HUES64 (cell line): ENCODE measurements around the gene EFS.
"Not testable (repeated sequence)": the region's sequence is repeated elsewhere in the genome, so short reads cannot be mapped to it uniquely, and the experiment has no call there.

Source experiments
- H3K27ac ChIP-seq: 2 replicates; pipeline ENCODE4 v1.7.0; 2013; ENCODE audit warnings: low read depth, low read length, inconsistent platforms
- H3K27me3 ChIP-seq: 2 replicates; pipeline ENCODE4 v1.6.1; 2013; ENCODE audit warnings: mild to moderate bottlenecking, low read length; ENCODE audit not compliant: insufficient read depth
- H3K36me3 ChIP-seq: 2 replicates; pipeline ENCODE4 v1.6.1; 2013; ENCODE audit warnings: mild to moderate bottlenecking, low read length; ENCODE audit not compliant: insufficient read depth
- H3K4me1 ChIP-seq: 2 replicates; pipeline ENCODE4 v1.6.1; 2013; ENCODE audit warnings: mild to moderate bottlenecking, low read length, moderate library complexity; ENCODE audit not compliant: insufficient read depth
- H3K4me3 ChIP-seq: 2 replicates; pipeline ENCODE4 v1.5.1; 2013; ENCODE audit warnings: mild to moderate bottlenecking, low read length, moderate library complexity
- H3K9ac ChIP-seq: 2 replicates; pipeline ENCODE4 v1.6.1; 2013; ENCODE audit warnings: mild to moderate bottlenecking, low read depth, low read length
- H3K9me3 ChIP-seq: 2 replicates; pipeline ENCODE4 v1.6.1; 2013; ENCODE audit warnings: low read depth, low read length; ENCODE audit not compliant: insufficient read depth
- WGBS: fragments of 150-250, 120-280 bp; methylation state at CpG from one replicate; pipeline ENCODE4 v1.1.7; 2013; ENCODE audit warnings: missing lambda C conversion rate; 5-methylcytosine and 5-hydroxymethylcytosine counted together

The EFS gene

GRCh38 chr14:23406244-23406643, 41.3 kb upstream of the EFS start:
- Histone ChIP-seq H3K9ac (no peak overlapping the region), H3K36me3 (no peaks in the 10 kb centered on the region), H3K4me1 (no peaks in the 10 kb centered on the region), H3K4me3 (no peak overlapping the region), H3K27ac (no peak overlapping the region), H3K9me3 (no peaks in the 10 kb centered on the region), H3K27me3 (0 out of 2 replicates have a peak, but pooled peaks cover 3% of the 10 kb centered on the region)
- 61% methylated on average over 4 of the region's 4 CpGs for WGBS

GRCh38 chr14:23405516-23406025, 40.6 kb upstream of the EFS start:
- no peaks in the 10 kb centered on the region for H3K36me3 ChIP-seq
- no peaks in the 10 kb centered on the region for H3K9me3 ChIP-seq
- H3K27me3 ChIP-seq, result 0 out of 2 replicates have a peak, but pooled peaks cover 3% of the 10 kb centered on the region
- H3K4me3 ChIP-seq, result no peak overlapping the region
- H3K9ac ChIP-seq, result no peak overlapping the region
- H3K4me1 ChIP-seq, result no peaks in the 10 kb centered on the region
- 94% methylated on average over 13 of the region's 13 CpGs for WGBS
- no peak overlapping the region for H3K27ac ChIP-seq

- H3K36me3 ChIP-seq, result no peaks in the 10 kb centered on the region
- 0 out of 2 replicates have a peak, but pooled peaks cover 3% of the 10 kb centered on the region for H3K27me3 ChIP-seq
- H3K4me3 ChIP-seq, result no peak overlapping the region
- WGBS, result 90% methylated on average over 10 of the region's 10 CpGs
- no peak overlapping the region for H3K27ac ChIP-seq
- no peak overlapping the region for H3K9ac ChIP-seq
- H3K9me3 ChIP-seq, result no peaks in the 10 kb centered on the region
- no peaks in the 10 kb centered on the region for H3K4me1 ChIP-seq
Measured at GRCh38 chr14:23405096-23405495, 40.1 kb upstream of the EFS start.

GRCh38 chr14:23404331-23404900, 39.4 kb upstream of the EFS start:
- Histone ChIP-seq H3K9ac (no peak overlapping the region), H3K27ac (no peak overlapping the region), H3K9me3 (no peaks in the 10 kb centered on the region), H3K4me3 (no peak overlapping the region), H3K27me3 (0 out of 2 replicates have a peak, but pooled peaks cover 3% of the 10 kb centered on the region), H3K4me1 (no peaks in the 10 kb centered on the region), H3K36me3 (no peaks in the 10 kb centered on the region)
- 88% methylated on average over 14 of the region's 14 CpGs for WGBS

- H3K27ac ChIP-seq, result no peak overlapping the region
- H3K27me3 ChIP-seq, result 0 out of 2 replicates have a peak, but pooled peaks cover 3% of the 10 kb centered on the region
- H3K36me3 ChIP-seq, result no peaks in the 10 kb centered on the region
- H3K9ac ChIP-seq, result no peak overlapping the region
- H3K9me3 ChIP-seq, result no peaks in the 10 kb centered on the region
- H3K4me1 ChIP-seq, result no peaks in the 10 kb centered on the region
- H3K4me3 ChIP-seq, result no peak overlapping the region
- WGBS, result 91% methylated on average over 4 of the region's 4 CpGs
Measured at GRCh38 chr14:23403908-23404307, 38.9 kb upstream of the EFS start.

- no peaks in the 10 kb centered on the region for H3K36me3 ChIP-seq
- WGBS, result 77% methylated on average over 7 of the region's 7 CpGs
- no peaks in the 10 kb centered on the region for H3K4me1 ChIP-seq
Measured at GRCh38 chr14:23403139-23403438, 38.1 kb upstream of the EFS start.

GRCh38 chr14:23402296-23403138, 37.5 kb upstream of the EFS start:
- Histone ChIP-seq H3K4me3 (no peak overlapping the region), H3K4me1 (no peaks in the 10 kb centered on the region), H3K9me3 (no peaks in the 10 kb centered on the region), H3K9ac (no peak overlapping the region), H3K27me3 (0 out of 2 replicates have a peak, but pooled peaks cover 3% of the 10 kb centered on the region), H3K27ac (no peak overlapping the region), H3K36me3 (no peaks in the 10 kb centered on the region)
- 71% methylated on average over 25 of the region's 25 CpGs for WGBS

More at GRCh38 chr14:23403139-23403438, 38.1 kb upstream of the EFS start:
- no peak overlapping the region for H3K4me3 ChIP-seq
- H3K27me3 ChIP-seq, result 0 out of 2 replicates have a peak, but pooled peaks cover 3% of the 10 kb centered on the region
- no peak overlapping the region for H3K9ac ChIP-seq
- H3K27ac ChIP-seq, result no peak overlapping the region
- no peaks in the 10 kb centered on the region for H3K9me3 ChIP-seq

GRCh38 chr14:23401291-23401690, 36.3 kb upstream of the EFS start:
- H3K27me3 ChIP-seq, result 0 out of 2 replicates have a peak, but pooled peaks cover 3% of the 10 kb centered on the region
- no peak overlapping the region for H3K9ac ChIP-seq
- no peaks in the 10 kb centered on the region for H3K9me3 ChIP-seq
- H3K27ac ChIP-seq, result no peak overlapping the region
- WGBS, result 92% methylated on average over 4 of the region's 4 CpGs
- H3K36me3 ChIP-seq, result no peaks in the 10 kb centered on the region
- H3K4me3 ChIP-seq, result no peak overlapping the region
- H3K4me1 ChIP-seq, result no peaks in the 10 kb centered on the region

GRCh38 chr14:23400496-23401149, 35.7 kb upstream of the EFS start:
- not testable (repeated sequence) for H3K27ac ChIP-seq, H3K36me3 ChIP-seq
- 95% methylated on average over 16 of the region's 16 CpGs for WGBS

GRCh38 chr14:23399591-23399990, 34.6 kb upstream of the EFS start:
- 90% methylated on average over 6 of the region's 6 CpGs for WGBS
- Histone ChIP-seq H3K4me3 (no peak overlapping the region), H3K9me3 (no peaks in the 10 kb centered on the region), H3K36me3 (no peaks in the 10 kb centered on the region), H3K27me3 (0 out of 2 replicates have a peak, but pooled peaks cover 3% of the 10 kb centered on the region), H3K4me1 (no peaks in the 10 kb centered on the region), H3K27ac (no peak overlapping the region), H3K9ac (no peak overlapping the region)

More at GRCh38 chr14:23400496-23401149, 35.7 kb upstream of the EFS start:
- not testable (repeated sequence) for H3K9ac ChIP-seq, H3K27me3 ChIP-seq, H3K9me3 ChIP-seq, H3K4me3 ChIP-seq, H3K4me1 ChIP-seq

GRCh38 chr14:23399136-23399535, 34.2 kb upstream of the EFS start:
- H3K36me3 ChIP-seq, result no peaks in the 10 kb centered on the region
- WGBS, result 93% methylated on average over 3 of the region's 3 CpGs
- H3K4me1 ChIP-seq, result no peaks in the 10 kb centered on the region
- 0 out of 2 replicates have a peak, but pooled peaks cover 3% of the 10 kb centered on the region for H3K27me3 ChIP-seq
- no peak overlapping the region for H3K4me3 ChIP-seq
- no peak overlapping the region for H3K27ac ChIP-seq
- no peaks in the 10 kb centered on the region for H3K9me3 ChIP-seq
- H3K9ac ChIP-seq, result no peak overlapping the region
